ENCODE data around the gene SCRN1.

SCRN1 gene

GRCh38 chr7:29878081-29878688 is 111.4 kb downstream of the SCRN1 start:
- no peak for TF ChIP-seq TAF1 (IDR thresholded peaks at IDR 0.05; ENCODE audit: borderline replicate concordance, insufficient read depth, low read length)
- TF ChIP-seq REST (IDR thresholded peaks at IDR 0.05; ENCODE audit: insufficient read depth in 1 of 2, low read depth in 2 of 2, low read length in 2 of 2) = no peak
- TF ChIP-seq POLR2AphosphoS5 (IDR thresholded peaks at IDR 0.05; ENCODE audit: low read depth, low read length) = no peak
- TF ChIP-seq FOXP2 (optimal IDR thresholded peaks at IDR 0.05; ENCODE audit: borderline replicate concordance, extremely low read depth, extremely low read length, insufficient read depth) = no peak
- no peak for TF ChIP-seq SIN3A (IDR thresholded peaks at IDR 0.05; ENCODE audit: borderline replicate concordance, insufficient read depth, low read length)

- TF ChIP-seq TAF1 (IDR thresholded peaks at IDR 0.05; ENCODE audit: borderline replicate concordance, insufficient read depth, low read length) = no peak
- TF ChIP-seq POLR2AphosphoS5 (IDR thresholded peaks at IDR 0.05; ENCODE audit: low read depth, low read length) = no peak
- no peak for TF ChIP-seq SIN3A (IDR thresholded peaks at IDR 0.05; ENCODE audit: borderline replicate concordance, insufficient read depth, low read length)
- no peak for TF ChIP-seq REST (IDR thresholded peaks at IDR 0.05; ENCODE audit: insufficient read depth in 1 of 2, low read depth in 2 of 2, low read length in 2 of 2)
- TF ChIP-seq FOXP2 (optimal IDR thresholded peaks at IDR 0.05; ENCODE audit: borderline replicate concordance, extremely low read depth, extremely low read length, insufficient read depth) = no peak
These were observed 112.4 kb downstream of the SCRN1 start for GRCh38 chr7:29877196-29877595.

GRCh38 chr7:29875741-29876140 is 113.9 kb downstream of the SCRN1 start:
- TF ChIP-seq POLR2AphosphoS5 (IDR thresholded peaks at IDR 0.05; ENCODE audit: low read depth, low read length) (no peak), SIN3A (IDR thresholded peaks at IDR 0.05; ENCODE audit: borderline replicate concordance, insufficient read depth, low read length) (no peak), FOXP2 (optimal IDR thresholded peaks at IDR 0.05; ENCODE audit: borderline replicate concordance, extremely low read depth, extremely low read length, insufficient read depth) (no peak), REST (IDR thresholded peaks at IDR 0.05; ENCODE audit: insufficient read depth in 1 of 2, low read depth in 2 of 2, low read length in 2 of 2) (no peak), TAF1 (IDR thresholded peaks at IDR 0.05; ENCODE audit: borderline replicate concordance, insufficient read depth, low read length) (no peak)

GRCh38 chr7:29873644-29874294 is 115.8 kb downstream of the SCRN1 start:
- TF ChIP-seq REST (IDR thresholded peaks at IDR 0.05; ENCODE audit: insufficient read depth in 1 of 2, low read depth in 2 of 2, low read length in 2 of 2) = no peak
- no peak for TF ChIP-seq POLR2AphosphoS5 (IDR thresholded peaks at IDR 0.05; ENCODE audit: low read depth, low read length)
- TF ChIP-seq TAF1 (IDR thresholded peaks at IDR 0.05; ENCODE audit: borderline replicate concordance, insufficient read depth, low read length) = no peak
